ENCODE measurements around the gene CR1. TPM values are rescaled to one million over a fixed set of nuclear protein-coding genes. Genes with fewer than 3 reads are reported as not detected.

The CR1 gene
- total and polyA plus RNA-seq, 9 of the 15 experiments (the other 6 are each of a cell fraction or from before 2014, with no cell fraction given) = 0.07 to 0.47 (median 0.18) TPM

DNA sequence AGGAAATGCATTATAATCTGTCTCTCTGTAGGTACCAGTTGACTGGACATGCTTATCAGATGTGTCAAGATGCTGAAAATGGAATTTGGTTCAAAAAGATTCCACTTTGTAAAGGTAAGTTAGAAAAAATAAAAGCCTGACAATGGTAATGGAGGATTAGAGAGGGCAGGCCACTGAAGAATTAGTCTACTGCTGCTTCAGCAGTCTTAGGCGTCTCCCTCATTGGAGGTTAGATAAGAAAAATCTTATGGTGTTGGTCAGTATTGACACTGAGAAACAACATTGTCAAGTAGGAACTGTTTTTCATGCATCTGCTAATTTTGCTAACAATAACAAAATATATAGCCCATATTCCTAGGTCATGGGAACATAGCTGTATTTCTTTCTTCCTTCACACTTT is 21.7 kb upstream of the CR1 start:
- Histone ChIP-seq H3K4me1 (replicated peaks in 1 of 2; ENCODE audit: control insufficient read depth in 2 of 2, insufficient read depth in 2 of 2, low read length in 2 of 2) (peaks cover 0 to 6% of the 10 kb centered on the region in 2 experiments; a peak in 2 of 5 replicates), H2AFZ (ENCODE audit: low read depth, low read length) (no peak overlapping the region), H3K9me1 (ENCODE audit: control insufficient read depth, insufficient read depth, low read length) (no peaks in the 10 kb centered on the region), H3K4me2 (ENCODE audit: insufficient read depth, low read length) (no peak overlapping the region), H3K27me3 (ENCODE audit: control insufficient read depth in 2 of 2, insufficient read depth in 2 of 2, low read length in 2 of 2) (no peaks in the 10 kb centered on the region), H3K9ac (ENCODE audit: insufficient read depth in 1 of 2, low read depth in 2 of 2, low read length in 2 of 2) (no peak overlapping the region), H3K36me3 (ENCODE audit: control insufficient read depth, insufficient read depth, low read length) (no peaks in the 10 kb centered on the region), H4K20me1 (replicated peaks; ENCODE audit: control insufficient read depth, insufficient read depth, low read length) (no peaks in the 10 kb centered on the region), H3K27ac (ENCODE audit: extremely low read depth, low read depth, low read length) (no peak overlapping the region), H3K9me3 (replicated peaks; ENCODE audit: control insufficient read depth, insufficient read depth, low read depth, low read length) (no peaks in the 10 kb centered on the region), H3K4me3 (no peak overlapping the region), H3K79me2 (ENCODE audit: control insufficient read depth, insufficient read depth, low read length) (no peaks in the 10 kb centered on the region)
- BruUV-seq (replicated peaks) = no TSS peak
- WGBS (ENCODE audit: insufficient coverage, low coverage, missing lambda C conversion rate) = 15% methylated on average over 1 of the region's 1 CpG
- no peak for DNase-seq (ENCODE audit: extremely low read depth in 1 of 4, low spot score in 3 of 4)
- peak; percentile 58 for ATAC-seq
- in situ Hi-C loops (cut with MboI) = no loop called here
- POLR2A ChIA-PET = interaction anchor here (1.2 kb wide), 1 partner anchor 10 kb away, joined by 4 read pairs; no protein-coding TSS in a partner anchor
- CTCF ChIA-PET (ENCODE audit: low intra/inter-chr PET ratio) = no interaction called here
- intact Hi-C loops (cut with micrococcal nuclease) = no loop called here
- no peak for FAIRE-seq
- TF ChIP-seq CBFA2T3 (IDR thresholded peaks at IDR 0.05) (peak; percentile 55), ARID1B (IDR thresholded peaks at IDR 0.05) (0 out of 2 replicates have a peak, but pooled peaks have one; percentile 23), ZNF134 (CRISPR knock-in tag; conservative IDR thresholded peaks at IDR 0.05) (no peak), ZNF316 (IDR thresholded peaks at IDR 0.05) (peak; percentile 41), C11orf30 (IDR thresholded peaks at IDR 0.05; ENCODE audit: low read depth) (peak; percentile 8; the same call in 1 of the 2 replicates)

DNA sequence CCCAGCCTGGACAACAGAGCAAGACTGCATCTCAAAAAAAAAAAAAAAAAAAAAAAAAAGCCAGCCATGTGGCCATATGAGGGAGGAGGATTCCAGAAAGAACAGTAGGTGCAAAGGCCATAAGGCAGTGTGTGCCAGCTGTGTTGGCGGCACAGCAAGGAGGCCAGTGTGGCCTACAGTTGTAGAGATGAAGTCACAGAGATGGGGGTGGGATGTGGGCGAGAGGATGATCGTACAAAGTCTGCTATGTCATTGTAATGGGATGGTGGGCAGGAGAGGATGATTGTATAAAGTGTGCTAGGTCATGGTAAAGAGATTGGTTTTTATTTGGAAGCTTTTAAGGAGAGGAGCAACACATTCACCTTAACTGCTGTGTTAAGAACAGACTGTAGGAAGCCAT is 9.8 kb upstream of the CR1 start:
- BruUV-seq (replicated peaks) = no TSS peak
- Histone ChIP-seq H3K27me3 (ENCODE audit: control insufficient read depth in 2 of 2, insufficient read depth in 2 of 2, low read length in 2 of 2) (no peaks in the 10 kb centered on the region), H3K9ac (ENCODE audit: insufficient read depth in 1 of 2, low read depth in 2 of 2, low read length in 2 of 2) (no peak overlapping the region), H3K9me1 (ENCODE audit: control insufficient read depth, insufficient read depth, low read length) (no peaks in the 10 kb centered on the region), H3K4me3 (no peak overlapping the region), H3K79me2 (ENCODE audit: control insufficient read depth, insufficient read depth, low read length) (no peaks in the 10 kb centered on the region), H3K4me2 (ENCODE audit: insufficient read depth, low read length) (no peak overlapping the region), H3K4me1 (replicated peaks in 1 of 2; ENCODE audit: control insufficient read depth in 2 of 2, insufficient read depth in 2 of 2, low read length in 2 of 2) (no peaks in the 10 kb centered on the region), H3K9me3 (replicated peaks; ENCODE audit: control insufficient read depth, insufficient read depth, low read depth, low read length) (no peaks in the 10 kb centered on the region), H2AFZ (ENCODE audit: low read depth, low read length) (no peak overlapping the region), H3K27ac (ENCODE audit: extremely low read depth, low read depth, low read length) (no peak overlapping the region), H4K20me1 (replicated peaks; ENCODE audit: control insufficient read depth, insufficient read depth, low read length) (no peaks in the 10 kb centered on the region), H3K36me3 (ENCODE audit: control insufficient read depth, insufficient read depth, low read length) (no peaks in the 10 kb centered on the region)
- no peak for DNase-seq (ENCODE audit: extremely low read depth in 1 of 4, low spot score in 3 of 4)
- 50% methylated on average over 3 of the region's 3 CpGs for WGBS (ENCODE audit: insufficient coverage, low coverage, missing lambda C conversion rate)
- FAIRE-seq = no peak
- TF ChIP-seq EGR1 (conservative IDR thresholded peaks at IDR 0.05) = peak; percentile 58; the same call in 1 of the 2 replicates
- TF ChIP-seq BDP1 (IDR thresholded peaks at IDR 0.05; ENCODE audit: insufficient read depth, insufficient read length) = no peak
- TF ChIP-seq NFE2 (IDR thresholded peaks at IDR 0.05; ENCODE audit: low read depth) = peak; percentile 13; the same call in 1 of the 2 replicates
- TF ChIP-seq KDM1A (IDR thresholded peaks at IDR 0.05) = no peak
- CTCF ChIA-PET (ENCODE audit: low intra/inter-chr PET ratio) = no interaction called here
- in situ Hi-C loops (cut with MboI) = no loop called here
- intact Hi-C loops (cut with micrococcal nuclease) = no loop called here
- ATAC-seq = no peak; the same call in 2 of the 3 replicates
- POLR2A ChIA-PET = no interaction called here
